Adipocyte (in vitro differentiated cells): ENCODE results near the gene PODXL.
"Not testable (repeated sequence)": the region's sequence is repeated elsewhere in the genome, so short reads cannot be mapped to it uniquely, and the experiment has no call there.

Source experiments
- DNase-seq: peaks from one replicate; pipeline ENCODE4 v3.0.0-alpha.2; 2015; ENCODE audit warnings: low read depth
- H3K27me3 ChIP-seq: replicated peaks from 2 replicates; pipeline ENCODE4 v1.7.0; 2013; ENCODE audit warnings: mild to moderate bottlenecking, low read length, moderate library complexity; ENCODE audit not compliant: control insufficient read depth, insufficient read depth
- H3K36me3 ChIP-seq: 2 replicates; pipeline ENCODE4 v1.7.0; 2013; ENCODE audit warnings: low read length, mild to moderate bottlenecking, moderate library complexity; ENCODE audit not compliant: control insufficient read depth, insufficient read depth, severe bottlenecking
- H3K4me1 ChIP-seq: 2 replicates; pipeline ENCODE4 v1.7.0; 2013; ENCODE audit warnings: mild to moderate bottlenecking, low read length, moderate library complexity; ENCODE audit not compliant: control insufficient read depth, insufficient read depth
- H3K4me3 ChIP-seq: 2 replicates; pipeline ENCODE4 v1.7.0; 2013; ENCODE audit warnings: mild to moderate bottlenecking, low read length, moderate library complexity
- H3K9ac ChIP-seq: 2 replicates; pipeline ENCODE4 v1.7.0; 2013; ENCODE audit warnings: mild to moderate bottlenecking, low read length, moderate library complexity
- H3K9me3 ChIP-seq: 2 replicates; pipeline ENCODE4 v1.7.0; 2013; ENCODE audit warnings: mild to moderate bottlenecking, low read length, moderate library complexity; ENCODE audit not compliant: control insufficient read depth

PODXL gene

DNA sequence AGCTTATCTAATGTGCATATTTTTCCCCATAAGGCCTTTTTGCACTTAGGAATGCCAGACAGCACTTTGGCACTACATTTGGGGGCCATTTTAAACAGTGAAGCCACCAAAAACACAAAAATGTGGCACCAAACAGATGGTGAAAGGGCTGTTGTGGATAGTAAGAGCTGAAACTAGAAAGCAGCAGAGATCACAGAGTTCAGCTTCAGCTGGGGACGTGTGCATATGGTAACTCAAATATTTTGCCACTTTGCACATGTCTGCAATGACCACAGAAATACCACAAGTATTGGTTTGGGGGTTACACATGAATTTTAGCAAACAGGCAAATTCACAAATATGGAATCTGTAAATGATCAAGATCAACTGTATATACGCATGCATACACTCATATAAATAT is 72.8 kb downstream of the PODXL start:
- H3K36me3 ChIP-seq, result peaks cover 57% of the 10 kb centered on the region
- H3K27me3 ChIP-seq, result no peaks in the 10 kb centered on the region
- H3K9me3 ChIP-seq, result no peaks in the 10 kb centered on the region
- H3K4me1 ChIP-seq, result peaks cover 13% of the 10 kb centered on the region
- H3K4me3 ChIP-seq, result no peak overlapping the region
- no peak for DNase-seq
- no peak overlapping the region for H3K9ac ChIP-seq

DNA sequence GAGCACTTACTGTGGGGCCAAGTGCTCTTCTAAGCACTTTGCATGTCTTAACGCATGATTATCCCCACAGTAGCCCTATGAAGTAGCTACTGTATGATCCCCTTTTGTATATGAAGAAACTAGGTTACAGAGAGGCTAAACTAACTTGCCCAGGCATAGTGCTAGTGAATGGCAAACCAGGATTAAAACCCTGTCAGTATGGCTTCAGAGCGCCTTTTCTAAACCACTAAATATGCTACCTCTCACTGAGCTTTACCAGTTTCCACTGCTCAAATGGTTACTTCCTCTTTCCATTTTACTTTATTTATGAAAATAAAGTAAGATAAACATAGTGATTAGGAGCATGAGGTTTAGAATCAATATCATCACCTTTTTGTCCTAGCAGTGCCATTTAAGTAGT is 73.6 kb downstream of the PODXL start:
- Histone ChIP-seq H3K27me3 (no peaks in the 10 kb centered on the region), H3K4me3 (no peak overlapping the region), H3K36me3 (peaks cover 56% of the 10 kb centered on the region), H3K9ac (no peak overlapping the region), H3K9me3 (no peaks in the 10 kb centered on the region), H3K4me1 (peaks cover 13% of the 10 kb centered on the region)
- no peak for DNase-seq

DNA sequence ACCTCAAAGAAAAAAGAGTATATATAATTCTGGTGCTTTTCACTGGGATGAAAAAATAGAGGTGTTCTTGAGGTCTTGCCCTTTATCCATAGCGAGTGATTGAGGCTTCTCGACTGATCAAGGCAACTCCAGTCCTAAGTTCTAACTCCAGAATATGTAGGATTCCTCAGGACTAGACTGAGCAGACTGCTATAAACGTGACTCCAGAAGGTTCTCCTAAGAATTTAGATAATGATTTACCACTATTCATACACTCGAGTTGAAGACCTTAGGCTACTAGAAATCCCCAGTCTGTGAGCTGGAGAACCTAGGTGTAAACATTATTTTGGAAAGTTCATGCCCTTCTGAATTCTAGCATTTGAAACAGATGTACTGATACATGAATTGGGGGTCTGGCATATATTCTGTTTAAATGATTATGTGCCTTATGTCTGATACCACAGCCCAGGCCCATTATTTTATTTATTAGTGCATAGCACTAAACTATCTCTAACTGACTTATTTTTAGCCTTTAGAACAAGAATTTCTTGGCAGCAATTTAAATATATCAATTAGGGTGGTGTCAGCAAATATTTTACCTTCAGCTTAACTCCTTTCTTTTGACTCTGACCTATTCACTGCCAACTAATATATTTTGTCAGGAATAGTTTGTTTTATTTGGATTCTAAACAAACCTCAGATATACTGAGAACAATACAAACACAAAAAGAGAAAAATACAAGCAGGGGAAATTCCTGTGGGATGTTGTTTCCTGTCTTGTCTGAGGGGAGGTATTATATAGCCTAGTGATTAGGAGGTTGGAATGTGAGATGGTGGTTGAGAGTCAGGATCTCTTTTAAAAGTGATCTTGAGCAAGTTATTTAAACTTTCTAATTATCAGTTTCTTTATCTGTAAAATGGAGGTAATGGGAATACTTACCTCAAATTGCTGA is 75.8 kb downstream of the PODXL start:
- Histone ChIP-seq H3K9me3 (no peaks in the 10 kb centered on the region), H3K4me1 (peaks cover 17% of the 10 kb centered on the region), H3K27me3 (no peaks in the 10 kb centered on the region), H3K36me3 (peaks cover 60% of the 10 kb centered on the region), H3K4me3 (no peak overlapping the region), H3K9ac (no peak overlapping the region)
- DNase-seq, result no peak

DNA sequence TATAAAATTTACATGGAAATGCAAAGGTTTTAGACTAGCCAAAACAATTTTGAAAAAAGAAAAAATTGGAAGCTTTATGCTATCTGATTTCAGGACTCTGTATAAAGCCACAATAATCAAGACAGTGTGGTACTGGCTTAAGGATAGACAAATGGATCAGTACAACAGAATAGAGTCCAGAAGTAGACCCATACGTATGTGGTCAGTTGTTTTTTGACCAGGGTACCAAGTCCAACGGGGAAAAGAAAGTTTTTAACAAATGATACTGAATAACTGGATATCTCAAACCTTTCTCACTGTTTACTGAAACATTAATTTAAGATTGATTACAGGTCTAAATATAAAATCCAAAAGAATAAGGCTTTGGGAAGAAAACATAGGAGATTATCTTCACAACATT is 79.7 kb downstream of the PODXL start:
- Histone ChIP-seq H3K36me3 (peaks cover 61% of the 10 kb centered on the region), H3K27me3 (no peaks in the 10 kb centered on the region), H3K9ac (no peak overlapping the region), H3K4me3 (no peak overlapping the region), H3K9me3 (no peaks in the 10 kb centered on the region), H3K4me1 (peaks cover 23% of the 10 kb centered on the region)
- no peak for DNase-seq

DNA sequence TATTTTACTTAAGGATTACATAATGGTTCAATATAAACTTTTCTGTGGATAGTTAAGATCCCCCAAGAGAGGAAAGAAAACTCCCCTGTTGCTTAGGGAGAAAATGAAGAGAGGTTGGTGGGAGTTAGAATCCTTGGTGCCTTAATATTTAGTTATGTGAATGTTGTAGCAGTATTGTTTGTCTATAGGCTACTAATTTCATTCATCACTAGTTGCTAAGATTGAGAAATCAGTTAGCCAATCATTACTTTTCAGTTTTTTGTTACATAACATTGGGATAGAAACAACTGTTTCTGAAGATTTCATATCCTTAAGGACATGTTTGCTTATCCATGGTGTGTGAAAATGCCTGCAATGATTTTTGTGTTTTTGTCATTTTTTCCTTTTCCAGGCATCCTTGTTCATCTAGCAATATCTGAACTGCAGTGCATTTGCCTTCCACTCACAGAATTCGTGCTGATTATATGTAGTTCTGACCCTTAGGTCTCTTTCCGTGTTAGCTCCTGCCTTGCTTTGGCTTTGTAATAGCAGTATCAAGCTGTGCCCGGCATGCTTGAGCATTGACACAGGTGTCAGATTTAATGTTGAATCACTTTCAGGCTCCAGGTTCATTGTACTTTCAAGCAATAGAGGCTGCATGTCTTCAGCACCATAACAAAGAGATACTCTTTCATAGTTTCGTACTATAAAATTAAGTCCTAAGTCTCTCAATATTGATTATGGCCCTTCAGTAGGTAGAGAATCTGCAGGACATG is 85.0 kb downstream of the PODXL start:
- DNase-seq, result peak; percentile 26
- H3K36me3 ChIP-seq, result peaks cover 88% of the 10 kb centered on the region

DNA sequence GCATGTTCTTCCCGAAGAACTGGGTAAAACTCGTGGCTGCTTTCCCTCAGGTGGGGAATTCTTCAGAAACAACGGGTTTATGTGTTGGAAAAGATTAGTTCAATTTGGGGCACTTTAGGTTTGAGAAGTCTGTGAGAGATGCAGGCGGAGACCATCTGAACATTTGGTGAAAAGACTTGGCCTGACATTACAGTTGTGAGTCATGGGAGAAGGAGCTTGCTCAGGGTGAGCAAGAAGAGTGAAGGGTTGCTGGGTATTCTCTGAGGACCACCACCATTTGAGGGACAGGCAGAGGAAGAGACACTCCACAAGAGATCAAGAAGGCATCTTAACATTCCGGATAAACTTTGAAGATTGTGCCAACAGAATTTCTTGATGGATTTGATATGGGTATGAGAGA is 88.6 kb downstream of the PODXL start:
- Histone ChIP-seq H3K4me1 (peaks cover 10% of the 10 kb centered on the region), H3K9me3 (no peaks in the 10 kb centered on the region), H3K36me3 (peaks cover 90% of the 10 kb centered on the region), H3K4me3 (no peak overlapping the region), H3K9ac (no peak overlapping the region), H3K27me3 (no peaks in the 10 kb centered on the region)
- no peak for DNase-seq

More for the DNA sequence above, 85.0 kb downstream of the PODXL start:
- Histone ChIP-seq H3K9ac (peak overlapping the region; percentile 48), H3K4me3 (no peak overlapping the region), H3K4me1 (peaks cover 10% of the 10 kb centered on the region), H3K27me3 (no peaks in the 10 kb centered on the region), H3K9me3 (no peaks in the 10 kb centered on the region)

DNA sequence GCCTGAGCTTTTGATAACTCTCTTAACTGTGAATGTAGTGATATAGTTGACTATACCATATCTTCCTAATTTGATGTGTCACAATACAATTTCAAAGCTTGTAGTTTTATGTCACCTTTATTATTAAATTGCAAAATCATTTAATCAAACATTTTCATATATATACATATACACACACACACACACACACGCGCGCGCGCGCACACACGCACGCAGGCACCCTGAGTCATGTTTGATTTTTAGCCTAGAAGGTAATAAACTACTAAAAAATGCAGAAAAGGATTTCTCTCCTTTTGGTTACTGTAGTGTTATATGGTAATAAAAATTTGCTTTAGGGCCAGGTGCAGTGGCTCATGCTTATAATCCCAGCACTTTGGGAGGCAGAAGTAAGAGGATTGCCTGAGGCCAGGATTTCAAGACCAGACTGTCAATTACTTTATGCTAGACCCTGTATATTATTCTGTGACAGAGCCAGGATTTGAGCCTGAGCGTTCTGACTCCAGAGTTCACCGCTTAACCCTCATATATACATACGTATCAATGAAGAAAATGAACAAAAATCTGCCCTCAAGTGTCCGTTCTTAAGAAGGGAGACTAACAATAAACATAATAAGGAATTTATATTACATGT is 89.6 kb downstream of the PODXL start:
- H3K4me3 ChIP-seq, result no peak overlapping the region
- H3K36me3 ChIP-seq, result peaks cover 95% of the 10 kb centered on the region
- no peak for DNase-seq
- H3K9me3 ChIP-seq, result no peaks in the 10 kb centered on the region
- H3K4me1 ChIP-seq, result peaks cover 5% of the 10 kb centered on the region
- no peak overlapping the region for H3K9ac ChIP-seq
- H3K27me3 ChIP-seq, result no peaks in the 10 kb centered on the region

DNA sequence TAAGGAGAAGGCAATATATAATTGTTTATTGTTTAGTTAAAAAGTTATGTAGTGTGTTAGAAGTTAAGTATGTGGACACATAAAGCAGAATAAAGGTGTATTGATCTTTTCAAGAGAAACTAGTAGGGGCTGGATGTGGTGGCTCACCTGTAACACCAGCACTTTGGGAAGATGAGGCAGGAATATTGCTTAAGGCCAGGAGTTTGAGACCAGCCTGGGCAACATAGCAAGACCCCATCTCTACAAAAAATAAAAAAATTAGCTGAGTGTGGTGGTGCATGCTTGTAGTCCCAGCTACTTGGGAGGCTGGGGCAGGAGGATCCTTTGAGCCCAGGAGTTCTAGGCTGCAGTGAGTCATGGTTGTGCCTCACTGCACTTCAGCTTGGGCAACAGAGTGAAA is 93.7 kb downstream of the PODXL start:
- not testable (repeated sequence) for H3K9ac ChIP-seq, H3K27me3 ChIP-seq, H3K9me3 ChIP-seq, H3K4me3 ChIP-seq, DNase-seq, H3K4me1 ChIP-seq
- H3K36me3 ChIP-seq, result peaks cover 82% of the 10 kb centered on the region

DNA sequence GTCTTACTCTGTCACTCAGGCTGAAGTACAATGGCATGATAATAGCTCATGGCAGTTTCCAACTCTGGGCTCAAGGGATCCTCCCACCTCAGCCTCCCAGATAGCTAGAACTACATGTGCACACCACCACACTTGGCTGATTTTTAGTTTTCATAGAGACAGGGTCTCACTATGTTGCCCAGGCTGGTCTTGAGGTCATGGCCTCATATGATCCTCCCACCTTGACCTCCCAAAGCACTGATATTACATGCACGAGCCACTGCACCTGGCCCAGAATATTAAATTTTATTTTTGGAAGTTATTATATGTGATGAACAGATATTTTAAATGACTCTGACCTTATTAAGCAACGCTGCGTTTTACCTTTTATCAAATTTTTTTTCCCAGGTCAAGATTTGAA is 94.4 kb downstream of the PODXL start:
- Histone ChIP-seq H3K27me3 (no peaks in the 10 kb centered on the region), H3K9ac (no peak overlapping the region), H3K9me3 (no peaks in the 10 kb centered on the region), H3K4me3 (no peak overlapping the region), H3K36me3 (peaks cover 82% of the 10 kb centered on the region), H3K4me1 (no peaks in the 10 kb centered on the region)
- DNase-seq, result no peak

DNA sequence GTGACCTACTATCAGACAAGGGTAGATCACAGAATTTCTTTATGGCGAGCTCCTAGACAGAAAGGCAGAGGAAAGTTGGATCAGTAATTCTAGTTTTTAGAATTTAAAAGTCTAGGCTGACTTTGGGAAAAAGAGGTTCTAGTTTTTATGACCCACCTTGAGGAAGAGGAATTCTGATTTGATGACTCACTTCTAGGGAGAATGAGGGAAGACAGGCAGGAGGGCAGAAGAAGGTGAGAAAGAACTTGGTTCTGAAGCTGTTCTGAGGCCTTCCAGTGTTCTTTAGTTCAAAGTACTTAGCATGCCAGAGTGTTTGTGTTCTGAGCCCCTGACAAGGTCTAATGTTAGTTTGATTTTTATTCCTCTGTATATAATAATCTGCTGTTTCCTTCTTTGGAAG is 97.2 kb downstream of the PODXL start:
- H3K4me3 ChIP-seq, result no peak overlapping the region
- DNase-seq, result no peak
- no peaks in the 10 kb centered on the region for H3K9me3 ChIP-seq
- H3K36me3 ChIP-seq, result peaks cover 63% of the 10 kb centered on the region
- H3K4me1 ChIP-seq, result no peaks in the 10 kb centered on the region
- H3K27me3 ChIP-seq, result no peaks in the 10 kb centered on the region
- H3K9ac ChIP-seq, result no peak overlapping the region

DNA sequence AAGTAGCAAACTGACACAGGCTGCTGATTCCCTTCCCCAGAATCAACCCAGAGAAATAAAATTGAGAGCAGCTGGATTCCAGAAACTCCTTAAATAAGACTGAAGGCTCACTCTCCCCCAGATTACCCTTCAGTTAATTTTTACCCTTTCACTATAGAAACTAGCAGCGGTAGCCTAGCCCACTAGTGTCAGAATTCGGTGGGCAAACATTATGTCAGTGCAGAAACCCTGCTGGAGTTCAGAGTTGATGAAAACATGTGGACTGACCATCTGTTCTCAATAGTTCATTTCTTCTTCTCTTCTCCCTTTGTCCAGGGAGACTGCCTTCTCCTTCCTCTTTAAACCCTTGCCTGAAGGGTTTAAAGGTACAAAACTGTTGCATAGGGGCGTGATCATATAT is 100.1 kb downstream of the PODXL start:
- Histone ChIP-seq H3K36me3 (peaks cover 52% of the 10 kb centered on the region), H3K4me1 (no peaks in the 10 kb centered on the region), H3K9me3 (no peaks in the 10 kb centered on the region), H3K27me3 (no peaks in the 10 kb centered on the region), H3K9ac (no peak overlapping the region), H3K4me3 (no peak overlapping the region)
- no peak for DNase-seq
